ENCODE data around the gene CYB5B.

Gene CYB5B

GRCh38 chr16:69496376-69496775 lies 72.0 kb downstream of the CYB5B start:
- no peak for DNase-seq
- TF ChIP-seq POLR2A (IDR thresholded peaks at IDR 0.05; ENCODE audit: low read length) (no peak), GATA1 (IDR thresholded peaks at IDR 0.05; ENCODE audit: low read depth, low read length) (no peak)

- TF ChIP-seq GATA1 (IDR thresholded peaks at IDR 0.05; ENCODE audit: low read depth, low read length) (no peak), POLR2A (IDR thresholded peaks at IDR 0.05; ENCODE audit: low read length) (no peak)
- DNase-seq: no peak
Observed at GRCh38 chr16:69496896-69497295, 72.5 kb downstream of the CYB5B start.

GRCh38 chr16:69497876-69498596 lies 73.6 kb downstream of the CYB5B start:
- DNase-seq: no peak
- TF ChIP-seq POLR2A (IDR thresholded peaks at IDR 0.05; ENCODE audit: low read length) (no peak), GATA1 (IDR thresholded peaks at IDR 0.05; ENCODE audit: low read depth, low read length) (no peak)

GRCh38 chr16:69498926-69499325 lies 74.5 kb downstream of the CYB5B start:
- DNase-seq: no peak
- TF ChIP-seq POLR2A (IDR thresholded peaks at IDR 0.05; ENCODE audit: low read length) (no peak), GATA1 (IDR thresholded peaks at IDR 0.05; ENCODE audit: low read depth, low read length) (no peak)

- no peak for TF ChIP-seq POLR2A (IDR thresholded peaks at IDR 0.05; ENCODE audit: low read length)
- TF ChIP-seq GATA1 (IDR thresholded peaks at IDR 0.05; ENCODE audit: low read depth, low read length): no peak
- no peak for DNase-seq
Observed at GRCh38 chr16:69499541-69500230, 75.3 kb downstream of the CYB5B start.

GRCh38 chr16:69500496-69500895 lies 76.1 kb downstream of the CYB5B start:
- DNase-seq: no peak
- TF ChIP-seq POLR2A (IDR thresholded peaks at IDR 0.05; ENCODE audit: low read length) (no peak), GATA1 (IDR thresholded peaks at IDR 0.05; ENCODE audit: low read depth, low read length) (no peak)

GRCh38 chr16:69501956-69502745 lies 77.7 kb downstream of the CYB5B start:
- TF ChIP-seq POLR2A (IDR thresholded peaks at IDR 0.05; ENCODE audit: low read length) (no peak), GATA1 (IDR thresholded peaks at IDR 0.05; ENCODE audit: low read depth, low read length) (no peak)

GRCh38 chr16:69503244-69503643 lies 78.8 kb downstream of the CYB5B start:
- TF ChIP-seq POLR2A (IDR thresholded peaks at IDR 0.05; ENCODE audit: low read length) (no peak), GATA1 (IDR thresholded peaks at IDR 0.05; ENCODE audit: low read depth, low read length) (no peak)
- DNase-seq: no peak

More at GRCh38 chr16:69501956-69502745, 77.7 kb downstream of the CYB5B start:
- no peak for DNase-seq

GRCh38 chr16:69508033-69508755 lies 83.8 kb downstream of the CYB5B start:
- no peak for TF ChIP-seq POLR2A (IDR thresholded peaks at IDR 0.05; ENCODE audit: low read length)
- TF ChIP-seq GATA1 (IDR thresholded peaks at IDR 0.05; ENCODE audit: low read depth, low read length): no peak
- peak in 1 of 2 experiments; percentile 29 for DNase-seq

GRCh38 chr16:69509125-69509524 lies 84.7 kb downstream of the CYB5B start:
- TF ChIP-seq POLR2A (IDR thresholded peaks at IDR 0.05; ENCODE audit: low read length) (no peak), GATA1 (IDR thresholded peaks at IDR 0.05; ENCODE audit: low read depth, low read length) (no peak)
- DNase-seq: no peak

GRCh38 chr16:69511651-69512050 lies 87.2 kb downstream of the CYB5B start:
- no peak for DNase-seq
- TF ChIP-seq POLR2A (IDR thresholded peaks at IDR 0.05; ENCODE audit: low read length): no peak
- TF ChIP-seq GATA1 (IDR thresholded peaks at IDR 0.05; ENCODE audit: low read depth, low read length): no peak

- DNase-seq: no peak
- TF ChIP-seq POLR2A (IDR thresholded peaks at IDR 0.05; ENCODE audit: low read length) (no peak), GATA1 (IDR thresholded peaks at IDR 0.05; ENCODE audit: low read depth, low read length) (no peak)
Observed at GRCh38 chr16:69513180-69513966, 89.0 kb downstream of the CYB5B start.

- DNase-seq: no peak
- TF ChIP-seq GATA1 (IDR thresholded peaks at IDR 0.05; ENCODE audit: low read depth, low read length) (no peak), POLR2A (IDR thresholded peaks at IDR 0.05; ENCODE audit: low read length) (no peak)
Observed at GRCh38 chr16:69514356-69514755, 89.9 kb downstream of the CYB5B start.
